Mammary epithelial cell (primary cell): Measurements from ENCODE around the gene PSPN.

Experiments used
- EZH2 ChIP-seq: IDR thresholded peaks from 2 replicates; pipeline ENCODE4 v1.6.1; 2012; ENCODE audit warnings: low read length, inconsistent platforms, borderline replicate concordance
- TF ChIP-seq, protein P1 (sequence below), 2 donors: IDR thresholded peaks in 1 of 2; conservative IDR thresholded peaks in 1 of 2; 2 replicates each; pipeline ENCODE4 v1.5.1; 2011 to 2012; ENCODE audit warnings: inconsistent platforms in 2 of 2, low read length in 2 of 2, mild to moderate bottlenecking in 2 of 2, control low read depth in 1 of 2, low read depth in 1 of 2; ENCODE audit not compliant: insufficient read depth in 1 of 2; ENCODE audit errors: extremely low read depth in 1 of 2

DNA sequence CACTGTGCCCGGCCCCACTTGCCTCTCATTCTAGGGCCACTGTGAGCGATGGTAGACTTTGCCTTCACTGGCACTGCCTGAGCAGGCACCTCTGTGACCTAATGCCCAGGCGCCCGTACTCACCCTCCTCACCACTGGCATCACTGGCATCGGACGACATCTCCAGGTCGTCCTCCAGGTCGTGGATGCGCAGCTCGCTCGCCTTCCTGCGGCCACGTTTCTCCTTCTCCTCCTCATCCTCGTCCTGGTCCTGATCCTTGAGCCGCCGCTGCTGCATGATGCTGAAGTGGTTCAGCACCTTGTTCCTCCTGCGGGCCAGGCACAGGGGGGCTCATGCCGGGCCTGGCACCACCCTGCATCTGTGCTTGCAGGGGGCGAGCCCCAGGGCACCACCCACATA is 7.5 kb upstream of the PSPN start:
- TF ChIP-seq EZH2 = no peak
- TF ChIP-seq, protein P1, sequence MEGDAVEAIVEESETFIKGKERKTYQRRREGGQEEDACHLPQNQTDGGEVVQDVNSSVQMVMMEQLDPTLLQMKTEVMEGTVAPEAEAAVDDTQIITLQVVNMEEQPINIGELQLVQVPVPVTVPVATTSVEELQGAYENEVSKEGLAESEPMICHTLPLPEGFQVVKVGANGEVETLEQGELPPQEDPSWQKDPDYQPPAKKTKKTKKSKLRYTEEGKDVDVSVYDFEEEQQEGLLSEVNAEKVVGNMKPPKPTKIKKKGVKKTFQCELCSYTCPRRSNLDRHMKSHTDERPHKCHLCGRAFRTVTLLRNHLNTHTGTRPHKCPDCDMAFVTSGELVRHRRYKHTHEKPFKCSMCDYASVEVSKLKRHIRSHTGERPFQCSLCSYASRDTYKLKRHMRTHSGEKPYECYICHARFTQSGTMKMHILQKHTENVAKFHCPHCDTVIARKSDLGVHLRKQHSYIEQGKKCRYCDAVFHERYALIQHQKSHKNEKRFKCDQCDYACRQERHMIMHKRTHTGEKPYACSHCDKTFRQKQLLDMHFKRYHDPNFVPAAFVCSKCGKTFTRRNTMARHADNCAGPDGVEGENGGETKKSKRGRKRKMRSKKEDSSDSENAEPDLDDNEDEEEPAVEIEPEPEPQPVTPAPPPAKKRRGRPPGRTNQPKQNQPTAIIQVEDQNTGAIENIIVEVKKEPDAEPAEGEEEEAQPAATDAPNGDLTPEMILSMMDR (conservative IDR thresholded peaks at IDR 0.05 in 1 of 2, IDR thresholded peaks at IDR 0.05 in 1 of 2; ENCODE audit: extremely low read depth in 1 of 2, insufficient read depth in 1 of 2, low read depth in 1 of 2, low read length in 2 of 2) = no peak
